ENCODE results near the gene ARHGEF38.
A peak's percentile ranks its signal among the peaks of the same experiment; 100 is the strongest.
"Not testable (repeated sequence)": the region's sequence is repeated elsewhere in the genome, so short reads cannot be mapped to it uniquely, and the experiment has no call there.

ARHGEF38 gene

DNA sequence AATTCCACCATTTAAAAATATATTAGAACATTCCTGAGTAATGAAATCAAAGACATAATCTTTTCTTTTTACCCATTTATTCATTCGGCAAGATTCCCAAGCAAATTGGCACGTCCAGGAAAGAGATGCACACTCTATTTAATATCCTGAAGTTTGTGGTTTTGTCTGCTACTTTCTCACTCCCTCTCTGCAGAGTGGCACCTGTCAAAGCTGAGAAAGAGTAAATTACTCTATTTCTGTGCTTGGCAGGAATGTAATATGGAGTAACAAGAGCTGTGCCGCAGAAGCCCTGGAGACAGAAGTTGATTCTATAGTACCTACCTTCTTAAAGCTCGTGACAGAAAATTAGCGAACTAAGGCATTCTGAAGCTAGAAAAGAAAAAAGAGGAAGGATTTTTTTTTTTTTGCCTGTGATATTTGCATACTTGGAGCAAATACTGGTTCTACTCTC is 161.7 kb downstream of the ARHGEF38 start:
- peak; percentile 49 for DNase-seq (ENCODE audit: low spot score)

DNA sequence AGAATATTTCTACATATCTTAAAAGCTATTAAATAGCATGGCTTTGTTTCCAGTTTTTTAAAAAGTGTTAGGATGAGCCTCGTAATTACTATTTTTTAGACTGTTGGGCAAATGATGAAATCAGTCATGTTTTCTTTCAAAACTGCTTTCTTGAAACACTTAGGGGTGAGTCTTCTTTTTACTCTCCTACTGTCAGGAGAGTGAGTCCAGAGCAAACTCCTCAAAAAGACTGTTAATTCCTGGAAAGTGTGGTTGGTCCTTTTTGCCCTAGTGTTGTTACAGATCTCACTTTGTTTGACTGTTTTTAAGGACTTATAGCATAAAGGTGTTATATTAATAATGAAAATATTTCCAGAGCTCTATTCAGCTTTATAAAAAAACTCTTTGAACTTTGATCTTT is 162.5 kb downstream of the ARHGEF38 start:
- DNase-seq (ENCODE audit: low spot score) = no peak

DNA sequence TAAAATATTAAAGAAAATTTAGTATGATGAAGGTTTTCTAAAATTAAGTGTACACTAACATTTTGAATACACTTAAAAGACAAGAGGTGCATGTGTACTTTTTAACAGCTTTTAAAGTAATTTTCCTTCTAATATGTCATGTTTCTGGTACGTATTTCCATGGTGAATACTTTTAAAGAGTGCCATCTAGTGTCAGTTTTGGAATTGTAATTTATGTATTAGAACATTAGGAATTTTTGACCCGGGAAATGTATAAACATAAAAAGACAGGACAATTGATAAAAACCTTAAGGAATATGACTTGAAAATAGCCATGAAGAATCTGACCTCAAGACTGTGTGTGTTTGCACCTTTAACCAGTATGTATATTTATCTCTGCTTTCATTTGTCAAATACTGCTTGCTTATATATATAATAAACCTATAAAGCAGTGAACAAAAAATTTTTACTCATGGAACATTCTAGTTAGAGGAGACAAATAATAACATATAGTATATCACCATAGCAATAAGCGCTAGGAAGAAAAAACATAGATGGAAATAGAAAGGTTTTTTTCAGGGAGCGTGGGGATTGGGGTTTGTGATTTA is 163.4 kb downstream of the ARHGEF38 start:
- DNase-seq (ENCODE audit: low spot score) = peak; percentile 72

DNA sequence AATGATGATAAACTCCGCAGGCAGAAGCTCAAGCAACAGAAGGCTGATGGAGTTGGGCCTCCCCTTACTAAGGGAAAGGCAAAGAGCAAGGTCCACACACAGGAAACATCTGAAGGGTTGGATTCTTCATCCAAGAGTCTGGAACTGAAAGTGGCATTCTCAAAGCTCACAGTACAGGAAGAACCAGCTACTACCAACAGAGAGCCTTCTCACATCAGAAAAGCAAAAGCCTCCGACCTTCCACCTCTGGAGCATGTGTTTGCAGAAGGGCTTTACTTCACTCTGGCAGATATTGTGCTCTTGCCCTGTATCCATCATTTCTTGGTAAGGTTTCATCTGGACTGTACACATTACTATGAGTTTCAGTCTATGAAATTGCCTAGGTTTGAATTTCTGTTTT is 166.8 kb downstream of the ARHGEF38 start:
- no peak for DNase-seq (ENCODE audit: low spot score)

DNA sequence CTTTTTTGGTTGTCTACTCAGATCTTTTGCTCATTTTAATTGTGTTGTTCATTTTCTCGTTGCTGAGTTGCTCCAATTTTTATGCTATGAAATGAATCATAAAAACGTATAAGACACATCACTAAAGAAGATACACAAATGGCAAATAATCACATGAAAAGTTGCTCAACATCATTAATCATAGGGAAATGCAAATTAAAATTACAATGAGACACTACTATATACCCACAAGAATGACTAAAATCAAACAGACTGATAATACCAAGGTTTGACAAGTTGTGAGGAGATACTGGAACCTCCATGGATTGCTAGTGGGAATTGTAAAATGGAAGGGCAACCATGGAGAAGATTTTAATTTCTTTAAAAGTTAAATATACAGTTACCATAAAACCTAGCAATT is 173.2 kb downstream of the ARHGEF38 start:
- DNase-seq (ENCODE audit: low spot score) = no peak

DNA sequence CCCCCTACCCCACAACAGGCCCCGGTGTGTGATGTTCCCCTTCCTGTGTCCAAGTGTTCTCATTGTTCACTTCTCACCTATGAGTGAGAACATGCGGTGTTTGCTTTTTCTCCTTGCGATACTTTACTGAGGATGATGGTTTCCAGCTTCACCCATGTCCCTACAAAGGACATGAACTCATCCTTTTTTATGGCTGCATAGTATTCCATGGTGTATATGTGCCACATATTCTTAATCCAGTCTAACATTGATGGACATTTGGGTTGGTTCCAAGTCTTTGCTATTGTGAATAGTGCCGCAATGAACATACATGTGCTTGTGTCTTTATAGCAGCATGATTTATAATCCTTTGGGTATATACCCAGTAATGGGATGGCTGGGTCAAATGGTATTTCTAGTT is 177.5 kb downstream of the ARHGEF38 start:
- DNase-seq (ENCODE audit: low spot score) = not testable (repeated sequence)
